ENCODE results near the gene COMMD1.

COMMD1 gene

DNA sequence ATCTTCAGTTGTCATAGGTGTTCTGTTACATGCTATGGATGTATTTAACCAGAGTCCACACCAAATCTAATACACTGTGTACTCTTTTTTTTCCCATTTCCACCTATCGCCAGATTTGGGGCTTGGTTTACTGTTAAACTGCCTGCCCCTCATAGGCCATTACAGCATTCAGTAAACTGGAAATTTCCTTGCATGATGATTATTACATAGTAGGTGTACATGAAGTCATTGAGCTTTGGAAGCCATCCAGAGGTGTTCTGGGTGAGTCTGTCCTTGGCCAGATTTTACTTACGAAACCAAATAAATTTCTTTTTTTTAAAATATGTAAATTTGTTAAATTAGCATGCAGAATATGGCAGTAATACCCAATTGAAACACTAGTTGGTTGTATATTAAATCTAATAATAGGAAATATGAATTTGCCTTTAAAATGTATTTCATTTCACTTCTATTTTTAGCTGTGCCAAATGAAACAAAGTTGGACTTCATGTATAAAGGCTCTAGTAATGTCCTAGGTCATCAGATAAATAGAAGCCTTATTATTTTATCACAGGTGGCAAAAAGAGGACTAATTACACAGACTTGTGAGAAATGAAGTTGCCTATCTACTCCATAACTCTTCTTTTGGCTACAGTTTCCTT, 60.7 kb downstream of the COMMD1 start:
- in situ Hi-C loops (cut with HindIII; ENCODE audit: low pct_ligation_motif_present, low sequenced_read_pairs), result no loop called here

GRCh38 chr2:61967262-61967661, 61.8 kb downstream of the COMMD1 start:
- Histone ChIP-seq H3K36me3 (replicated peaks) (no peaks in the 10 kb centered on the region), H3K27me3 (replicated peaks) (no peaks in the 10 kb centered on the region), H3K4me3 (ENCODE audit: low read depth, low read length) (no peak overlapping the region), H3K27ac (no peak overlapping the region)
- no peak for DNase-seq
- in situ Hi-C loops (cut with HindIII; ENCODE audit: low pct_ligation_motif_present, low sequenced_read_pairs), result no loop called here
- TF ChIP-seq CTCF (IDR thresholded peaks at IDR 0.05; ENCODE audit: low read depth, low read length, missing control alignments), result no peak

More for the DNA sequence above, 60.7 kb downstream of the COMMD1 start:
- H3K27ac ChIP-seq, result no peak overlapping the region
- no peaks in the 10 kb centered on the region for H3K27me3 ChIP-seq (replicated peaks)
- no peak for DNase-seq
- no peak overlapping the region for H3K4me3 ChIP-seq (ENCODE audit: low read depth, low read length)
- TF ChIP-seq CTCF (IDR thresholded peaks at IDR 0.05; ENCODE audit: low read depth, low read length, missing control alignments), result no peak
- no peaks in the 10 kb centered on the region for H3K36me3 ChIP-seq (replicated peaks)

DNA sequence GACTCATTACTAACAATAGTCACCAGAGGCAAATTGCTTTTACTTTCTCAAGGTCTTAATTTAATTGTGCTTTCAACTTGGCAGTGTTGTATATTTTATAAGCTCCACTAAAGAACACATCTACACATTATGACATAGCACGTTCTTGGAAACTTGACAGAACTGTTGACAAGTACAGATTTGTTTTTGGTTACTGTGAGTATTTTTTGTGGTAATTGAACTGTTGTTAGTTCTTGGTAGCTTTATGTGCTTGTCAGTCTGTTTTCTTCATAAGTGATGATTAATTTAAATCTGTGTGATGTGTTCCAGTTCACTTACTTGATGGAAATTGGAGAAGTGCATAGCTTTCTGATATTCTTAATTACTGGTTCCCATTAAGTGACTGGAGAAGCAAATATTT, 63.9 kb downstream of the COMMD1 start:
- in situ Hi-C loops (cut with HindIII; ENCODE audit: low pct_ligation_motif_present, low sequenced_read_pairs), result no loop called here
- no peak for TF ChIP-seq CTCF (IDR thresholded peaks at IDR 0.05; ENCODE audit: low read depth, low read length, missing control alignments)
- Histone ChIP-seq H3K4me3 (ENCODE audit: low read depth, low read length) (no peak overlapping the region), H3K27ac (no peak overlapping the region), H3K27me3 (replicated peaks) (no peaks in the 10 kb centered on the region), H3K36me3 (replicated peaks) (no peaks in the 10 kb centered on the region)
- no peak for DNase-seq

- Histone ChIP-seq H3K4me3 (ENCODE audit: low read depth, low read length) (no peak overlapping the region), H3K27me3 (replicated peaks) (no peaks in the 10 kb centered on the region), H3K36me3 (replicated peaks) (no peaks in the 10 kb centered on the region), H3K27ac (no peak overlapping the region)
- no peak for DNase-seq
- TF ChIP-seq CTCF (IDR thresholded peaks at IDR 0.05; ENCODE audit: low read depth, low read length, missing control alignments), result peak; percentile 13
- in situ Hi-C loops (cut with HindIII; ENCODE audit: low pct_ligation_motif_present, low sequenced_read_pairs), result no loop called here
Observed at GRCh38 chr2:61970807-61971556, 65.5 kb downstream of the COMMD1 start.

GRCh38 chr2:61978522-61978921, 73.0 kb downstream of the COMMD1 start:
- no peak for TF ChIP-seq CTCF (IDR thresholded peaks at IDR 0.05; ENCODE audit: low read depth, low read length, missing control alignments)
- in situ Hi-C loops (cut with HindIII; ENCODE audit: low pct_ligation_motif_present, low sequenced_read_pairs), result no loop called here
- Histone ChIP-seq H3K4me3 (ENCODE audit: low read depth, low read length) (no peak overlapping the region), H3K27me3 (replicated peaks) (no peaks in the 10 kb centered on the region), H3K27ac (no peak overlapping the region), H3K36me3 (replicated peaks) (no peaks in the 10 kb centered on the region)
- no peak for DNase-seq

All from brain microvascular endothelial cell (primary cell).